ENCODE data around the gene FOXD2.

DNA sequence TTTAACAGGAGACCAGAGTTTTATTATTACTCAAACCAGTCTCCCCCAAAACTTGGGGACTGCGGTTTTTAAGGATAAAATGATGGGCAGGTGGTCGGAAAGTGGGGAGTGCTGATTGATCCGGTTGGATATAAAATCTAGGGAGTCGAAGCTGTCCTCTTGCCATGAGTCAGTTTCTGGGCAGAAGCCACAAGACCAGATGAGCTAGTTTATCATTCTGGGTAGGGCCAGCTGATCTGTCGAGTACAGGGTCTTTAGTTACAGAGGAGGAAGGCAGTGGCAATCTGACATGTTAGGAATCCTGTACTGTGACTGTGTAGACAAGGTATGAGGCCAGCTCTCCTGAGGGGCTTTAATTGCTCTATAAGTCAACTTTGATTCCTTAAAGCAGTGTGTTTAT, 44.7 kb upstream of the FOXD2 start:
- TF ChIP-seq, protein P1, sequence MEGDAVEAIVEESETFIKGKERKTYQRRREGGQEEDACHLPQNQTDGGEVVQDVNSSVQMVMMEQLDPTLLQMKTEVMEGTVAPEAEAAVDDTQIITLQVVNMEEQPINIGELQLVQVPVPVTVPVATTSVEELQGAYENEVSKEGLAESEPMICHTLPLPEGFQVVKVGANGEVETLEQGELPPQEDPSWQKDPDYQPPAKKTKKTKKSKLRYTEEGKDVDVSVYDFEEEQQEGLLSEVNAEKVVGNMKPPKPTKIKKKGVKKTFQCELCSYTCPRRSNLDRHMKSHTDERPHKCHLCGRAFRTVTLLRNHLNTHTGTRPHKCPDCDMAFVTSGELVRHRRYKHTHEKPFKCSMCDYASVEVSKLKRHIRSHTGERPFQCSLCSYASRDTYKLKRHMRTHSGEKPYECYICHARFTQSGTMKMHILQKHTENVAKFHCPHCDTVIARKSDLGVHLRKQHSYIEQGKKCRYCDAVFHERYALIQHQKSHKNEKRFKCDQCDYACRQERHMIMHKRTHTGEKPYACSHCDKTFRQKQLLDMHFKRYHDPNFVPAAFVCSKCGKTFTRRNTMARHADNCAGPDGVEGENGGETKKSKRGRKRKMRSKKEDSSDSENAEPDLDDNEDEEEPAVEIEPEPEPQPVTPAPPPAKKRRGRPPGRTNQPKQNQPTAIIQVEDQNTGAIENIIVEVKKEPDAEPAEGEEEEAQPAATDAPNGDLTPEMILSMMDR (IDR thresholded peaks at IDR 0.05; ENCODE audit: low read depth, low read length) = no peak
- TF ChIP-seq POLR2A (IDR thresholded peaks at IDR 0.05; ENCODE audit: extremely low read depth, insufficient read length) = no peak
- TF ChIP-seq, protein P2, sequence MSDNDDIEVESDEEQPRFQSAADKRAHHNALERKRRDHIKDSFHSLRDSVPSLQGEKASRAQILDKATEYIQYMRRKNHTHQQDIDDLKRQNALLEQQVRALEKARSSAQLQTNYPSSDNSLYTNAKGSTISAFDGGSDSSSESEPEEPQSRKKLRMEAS (IDR thresholded peaks at IDR 0.05; ENCODE audit: low read depth, low read length) = no peak
- TF ChIP-seq MYC (IDR thresholded peaks at IDR 0.05; ENCODE audit: low read depth, low read length) = no peak

Measured in NB4 (cell line).